Epithelial cell of esophagus (primary cell): ENCODE results near the gene TRAPPC2.
"Not testable (repeated sequence)": the region's sequence is repeated elsewhere in the genome, so short reads cannot be mapped to it uniquely, and the experiment has no call there.

ENCODE experiments used
- DNase-seq: peaks from one replicate; pipeline ENCODE4 v3.0.0; 2010; ENCODE audit warnings: low read depth
- H3K4me3 ChIP-seq: 2 replicates; pipeline ENCODE4 v1.5.1; 2011; ENCODE audit warnings: mild to moderate bottlenecking, low read length, control low read depth
- CTCF ChIP-seq: IDR thresholded peaks from 2 replicates; pipeline ENCODE4 v1.5.1; 2011; ENCODE audit warnings: low read depth, mild to moderate bottlenecking, low read length, control low read depth, inconsistent platforms; ENCODE audit not compliant: insufficient read depth; ENCODE audit errors: missing control alignments

TRAPPC2 gene

GRCh38 chrX:13748486-13748885 lies 14.1 kb upstream of the TRAPPC2 start:
- no peak for TF ChIP-seq CTCF
- no peak overlapping the region for H3K4me3 ChIP-seq
- no peak for DNase-seq

DNA sequence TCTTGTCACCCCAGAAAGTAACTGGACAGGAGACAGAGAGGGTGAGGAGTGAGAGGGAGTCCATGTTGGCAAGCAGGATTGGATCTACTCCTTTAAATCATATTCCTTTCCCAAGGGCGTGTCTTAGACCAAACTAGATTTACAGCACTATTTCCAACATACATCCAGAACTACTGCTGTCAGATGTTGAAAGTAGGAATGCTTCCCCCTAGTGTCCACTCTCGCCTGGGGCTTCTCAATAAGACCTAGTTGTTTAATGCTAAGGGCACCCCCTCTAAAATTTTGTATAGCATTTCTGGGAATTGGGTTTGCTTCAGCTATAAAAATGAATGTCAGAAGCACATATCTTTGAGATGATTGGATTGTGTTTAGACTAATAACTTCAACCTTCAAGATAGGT lies 13.4 kb upstream of the TRAPPC2 start:
- peak; percentile 67 for DNase-seq
- no peak overlapping the region for H3K4me3 ChIP-seq
- peak; percentile 53 for TF ChIP-seq CTCF

- DNase-seq: no peak
- no peak for TF ChIP-seq CTCF
- no peak overlapping the region for H3K4me3 ChIP-seq
These were observed 8.2 kb upstream of the TRAPPC2 start for GRCh38 chrX:13742397-13743176.

- H3K4me3 ChIP-seq: no peak overlapping the region
- no peak for TF ChIP-seq CTCF
- no peak for DNase-seq
These were observed 7.3 kb upstream of the TRAPPC2 start for GRCh38 chrX:13741695-13742094.

- TF ChIP-seq CTCF: no peak
- DNase-seq: no peak
- H3K4me3 ChIP-seq: peak overlapping the region; percentile 73
These were observed 914 bp downstream of the TRAPPC2 start for GRCh38 chrX:13733506-13733905.

- H3K4me3 ChIP-seq: no peak overlapping the region
- DNase-seq: no peak
- TF ChIP-seq CTCF: no peak
These were observed 2.0 kb downstream of the TRAPPC2 start for GRCh38 chrX:13732246-13733067.

DNA sequence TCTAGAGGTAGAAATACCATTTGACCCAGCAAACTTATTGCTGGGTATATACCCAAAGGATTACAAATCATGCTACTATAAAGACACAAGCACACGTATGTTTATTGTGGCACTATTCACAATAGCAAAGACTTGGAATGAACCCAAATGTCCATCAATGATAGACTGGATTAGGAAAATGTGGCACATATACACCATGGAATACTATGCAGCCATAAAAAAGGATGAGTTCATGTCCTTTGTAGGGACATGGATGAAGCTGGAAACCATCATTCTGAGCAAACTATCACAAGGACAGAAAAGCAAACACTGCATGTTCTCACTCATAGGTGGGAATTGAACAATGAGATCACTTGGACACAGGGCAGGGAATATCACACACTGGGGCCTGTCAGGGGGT lies 3.9 kb downstream of the TRAPPC2 start:
- not testable (repeated sequence) for DNase-seq, H3K4me3 ChIP-seq

DNA sequence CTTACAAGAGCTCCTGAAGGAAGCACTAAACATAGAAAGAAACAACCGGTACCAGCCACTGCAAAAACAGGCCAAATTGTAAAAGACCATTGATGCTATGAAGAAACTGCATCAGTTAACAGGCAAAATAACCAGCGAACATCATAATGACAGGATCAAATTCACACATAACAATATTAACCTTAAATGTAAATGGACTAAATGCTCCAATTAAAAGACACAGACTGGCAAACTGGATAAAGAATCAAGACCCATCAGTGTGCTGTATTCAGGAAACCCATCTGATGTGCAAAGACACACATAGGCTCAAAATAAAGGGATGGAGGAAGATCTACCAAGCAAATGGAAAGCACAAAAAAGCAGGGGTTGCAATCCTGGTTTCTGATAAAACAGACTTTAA lies 7.8 kb downstream of the TRAPPC2 start:
- not testable (repeated sequence) for DNase-seq, H3K4me3 ChIP-seq

DNA sequence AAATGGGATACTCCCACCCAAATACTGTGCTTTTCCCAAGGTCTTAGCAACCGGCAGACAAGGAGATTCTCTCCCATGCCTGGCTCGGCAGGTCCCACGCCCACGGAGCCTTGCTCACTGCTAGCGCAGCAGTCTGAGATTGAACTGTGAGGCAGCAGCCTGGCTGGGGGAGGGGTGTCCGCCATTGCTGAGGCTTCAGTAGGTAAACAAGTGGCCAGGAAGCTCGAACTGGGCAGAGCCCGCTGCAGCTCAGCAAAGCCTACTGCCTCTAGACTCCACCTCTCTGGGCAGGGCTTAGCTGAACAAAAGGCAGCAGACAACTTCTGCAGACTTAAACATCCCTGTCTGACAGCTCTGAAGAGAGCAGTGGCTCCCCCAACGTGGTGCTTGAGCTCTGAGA lies 9.5 kb downstream of the TRAPPC2 start:
- DNase-seq: not testable (repeated sequence)

More for the DNA sequence above, 9.5 kb downstream of the TRAPPC2 start:
- H3K4me3 ChIP-seq: not testable (repeated sequence)
